Stimulated activated naive CD4-positive, alpha-beta T cell treated with Interleukin-2 at 50 U/mL for 16 hours (primary cell): ENCODE data around the gene NUDT22.

Experiments
- DNase-seq: peaks from one replicate; lab custom pipeline; 2025; lab: John Stamatoyannopoulos, UW

NUDT22 gene, protein sequence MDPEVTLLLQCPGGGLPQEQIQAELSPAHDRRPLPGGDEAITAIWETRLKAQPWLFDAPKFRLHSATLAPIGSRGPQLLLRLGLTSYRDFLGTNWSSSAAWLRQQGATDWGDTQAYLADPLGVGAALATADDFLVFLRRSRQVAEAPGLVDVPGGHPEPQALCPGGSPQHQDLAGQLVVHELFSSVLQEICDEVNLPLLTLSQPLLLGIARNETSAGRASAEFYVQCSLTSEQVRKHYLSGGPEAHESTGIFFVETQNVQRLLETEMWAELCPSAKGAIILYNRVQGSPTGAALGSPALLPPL

DNA sequence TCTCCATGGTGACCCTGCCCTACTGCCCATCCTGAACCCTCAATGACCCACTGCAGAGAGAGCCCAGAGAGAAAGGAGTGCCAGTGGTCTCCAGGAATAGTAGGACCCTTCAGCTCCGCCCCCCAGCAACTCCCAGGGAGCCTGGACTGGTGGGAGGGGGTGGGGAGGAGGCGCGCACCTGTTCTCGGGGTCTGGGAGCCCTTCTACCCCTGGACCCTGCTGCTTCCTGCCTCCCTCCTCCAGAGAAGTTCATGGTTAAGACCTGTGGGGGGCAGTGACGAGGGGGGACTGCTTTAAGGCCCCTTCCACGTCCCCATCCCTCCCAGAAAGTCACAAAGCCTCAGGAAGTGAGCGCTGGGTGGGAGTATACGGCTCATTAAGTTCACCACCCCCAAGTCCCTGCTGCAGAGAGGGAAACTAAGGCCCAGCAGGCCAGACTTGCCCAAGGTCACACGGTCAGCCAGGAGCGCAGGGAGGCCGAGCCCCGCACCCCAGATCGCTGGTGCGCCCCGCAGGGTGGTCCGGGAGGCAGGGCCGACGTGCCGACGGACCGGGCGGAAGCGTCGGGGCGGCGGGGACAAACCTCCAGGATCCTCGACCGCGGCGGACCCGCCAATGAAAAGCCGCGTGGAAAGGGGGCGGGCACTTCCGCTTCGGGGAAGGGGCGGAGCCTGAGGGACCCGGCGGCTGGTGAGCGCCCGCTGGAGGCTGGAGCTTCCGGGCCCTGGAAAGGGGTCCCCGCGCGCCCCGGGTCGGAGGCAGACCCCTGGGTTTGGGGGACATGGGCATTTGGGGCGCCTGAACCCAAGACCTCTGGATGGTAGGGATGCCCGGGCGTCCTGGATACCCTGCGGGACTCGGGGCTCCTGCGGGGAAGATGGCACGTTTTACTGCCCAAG is at the start of gene NUDT22, which contains the start of gene TRPT1:
Gene NUDT22 (plus strand): TSS at position 667 of the 899 bp plus-strand sequence. CDS start 379 bp downstream, outside the sequence.
Gene TRPT1 (minus strand): TSS at position 579 of the 899 bp plus-strand sequence. CDS start 326 bp downstream, at position 253.
- peak; percentile 89 for DNase-seq

DNA sequence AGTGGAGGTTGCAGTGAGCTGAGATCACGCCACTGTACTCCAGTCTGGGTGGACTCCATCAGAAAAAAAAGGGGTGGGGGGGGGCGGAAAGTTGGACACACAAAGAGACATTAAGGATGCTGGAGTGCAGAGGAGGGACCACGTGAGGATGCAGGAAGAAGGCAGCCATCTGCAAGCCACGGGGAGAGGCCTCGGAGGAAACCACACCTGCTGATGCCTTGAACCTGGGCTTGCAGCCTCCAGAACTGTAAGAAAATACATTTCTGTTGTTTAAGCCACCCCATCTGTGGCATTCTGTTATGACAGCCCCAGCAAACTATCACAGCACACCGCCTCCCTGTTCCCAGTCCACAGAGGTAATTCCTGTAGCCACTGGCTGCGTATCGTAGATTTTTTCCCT is 49.3 kb upstream of the NUDT22 start:
- no peak for DNase-seq

DNA sequence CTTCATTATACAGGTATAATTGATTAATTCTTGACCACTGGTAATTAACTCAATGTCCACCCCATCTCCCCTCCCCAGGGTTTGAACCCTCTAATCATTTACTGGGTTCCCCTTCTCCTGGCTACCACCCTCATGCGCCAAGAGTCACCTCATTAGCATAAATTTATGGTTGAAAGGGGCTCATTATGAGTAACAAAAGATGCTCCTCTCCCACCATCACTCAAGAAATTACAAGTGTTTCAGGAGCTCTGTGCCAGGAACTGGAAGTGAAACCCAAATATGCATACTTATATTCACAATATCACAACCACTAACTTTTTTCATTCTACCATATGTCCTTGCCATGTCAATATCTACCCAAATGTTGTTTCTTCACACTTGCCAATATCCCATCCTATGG is 47.9 kb upstream of the NUDT22 start:
- DNase-seq: no peak

DNA sequence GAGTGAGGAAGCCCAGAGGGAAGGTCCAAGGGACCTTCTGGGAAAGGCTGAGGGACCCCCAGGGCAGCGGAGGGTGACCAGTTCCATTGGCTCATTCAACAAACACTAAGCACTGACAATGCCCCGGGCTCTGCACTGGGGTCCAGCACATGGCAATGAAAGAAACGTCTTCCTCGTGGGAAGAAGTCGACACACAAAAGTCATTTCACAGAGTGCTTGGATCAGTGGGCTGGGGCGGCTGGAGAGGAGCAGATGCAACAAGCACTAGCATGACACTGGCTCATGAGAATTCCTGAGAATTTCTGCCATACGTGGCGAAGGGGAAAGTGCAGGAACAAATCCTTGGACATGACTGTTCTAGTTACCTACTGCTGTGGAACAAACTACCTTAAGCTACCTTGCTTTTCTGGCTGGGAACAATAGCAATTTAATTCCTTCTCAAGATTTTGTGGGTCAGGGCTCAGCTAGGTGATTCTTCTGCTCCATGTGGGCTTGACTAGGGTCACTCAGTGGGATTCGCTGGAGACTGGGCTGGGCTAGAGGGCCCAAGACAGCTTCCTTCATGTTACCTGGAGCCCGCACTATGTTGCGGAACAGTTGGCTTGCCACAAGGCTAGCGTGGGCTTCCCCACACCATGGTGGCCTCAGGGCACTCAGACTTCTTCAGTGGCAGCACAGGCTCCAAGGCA is 47.0 kb upstream of the NUDT22 start:
- DNase-seq: no peak

- no peak for DNase-seq
Measured at GRCh38 chr11:64180891-64181290, 45.2 kb upstream of the NUDT22 start.

DNA sequence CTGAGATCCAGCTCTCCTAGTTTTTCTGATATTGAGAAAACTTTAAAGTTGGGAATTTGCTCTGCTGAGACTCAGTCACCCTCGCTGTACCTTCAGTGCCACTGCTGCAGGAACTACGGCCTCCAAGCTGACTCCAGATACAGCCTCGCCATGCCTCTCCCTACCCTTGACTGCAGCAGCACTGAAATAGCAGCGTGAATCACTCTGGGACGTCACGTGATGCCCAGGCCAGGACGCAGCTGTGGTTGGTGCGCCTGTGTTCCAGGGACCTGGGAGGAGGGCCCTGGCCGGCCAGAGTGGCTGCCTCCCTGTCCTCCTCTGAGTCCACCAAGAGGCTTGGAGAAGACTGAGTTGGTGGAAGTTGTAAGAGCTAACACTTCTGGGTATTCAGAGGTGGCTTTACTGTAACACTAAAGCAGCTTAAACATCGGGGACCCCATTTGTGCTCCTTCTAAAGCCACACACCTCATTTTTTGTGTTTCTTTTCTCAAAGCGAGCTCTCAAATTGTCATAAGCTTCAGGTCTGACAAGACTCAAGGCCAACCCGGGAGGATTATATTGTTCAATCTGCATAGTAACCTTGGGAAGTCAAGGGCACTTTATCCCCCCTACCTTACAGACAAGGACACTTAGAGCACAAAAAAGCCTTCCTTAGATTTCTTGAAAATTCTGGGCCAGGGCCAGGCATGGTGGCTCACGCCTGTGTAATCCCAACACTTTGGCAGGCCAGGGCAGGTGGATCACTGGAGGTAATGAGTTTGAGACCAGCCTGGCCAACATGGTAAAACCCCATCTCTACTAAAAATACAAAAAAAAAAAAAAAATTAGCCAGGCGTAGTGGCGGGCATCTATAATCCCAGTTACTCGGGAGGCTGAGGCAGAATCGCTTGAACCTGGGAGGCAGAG is 44.3 kb upstream of the NUDT22 start:
- no peak for DNase-seq

- DNase-seq: no peak
Measured at GRCh38 chr11:64183890-64184289, 42.2 kb upstream of the NUDT22 start.

GRCh38 chr11:64185175-64185692 is 40.8 kb upstream of the NUDT22 start:
- peak; percentile 37 for DNase-seq

GRCh38 chr11:64185693-64186491 is 40.2 kb upstream of the NUDT22 start, which contains the start of gene STIP1:
STIP1 (plus strand) TSS chr11:64186171; CDS start chr11:64186262, 91 bp downstream.
- peak; percentile 100 for DNase-seq

- DNase-seq: no peak
Measured at GRCh38 chr11:64186492-64187165, 39.4 kb upstream of the NUDT22 start.

GRCh38 chr11:64192434-64192833 is 33.6 kb upstream of the NUDT22 start:
- no peak for DNase-seq

DNA sequence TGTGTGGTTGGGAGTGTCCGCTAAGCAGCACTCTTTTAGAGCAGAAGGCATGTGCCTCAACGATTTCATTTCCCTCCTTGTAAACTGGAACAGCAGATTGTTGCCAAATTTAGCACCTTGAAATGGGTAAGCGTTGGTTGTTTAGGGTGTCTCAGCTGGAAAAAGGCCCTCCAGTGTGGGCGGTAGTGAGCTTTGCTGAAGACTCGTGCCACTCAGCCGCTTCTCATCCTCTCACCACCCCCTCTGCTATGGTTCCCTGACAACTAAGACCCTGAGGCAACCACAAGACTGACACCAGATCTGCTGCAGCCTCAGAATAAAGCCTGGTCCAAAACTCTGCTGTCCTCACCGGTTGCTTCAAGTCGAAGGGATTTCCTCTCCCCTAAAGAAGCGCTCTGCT is 29.4 kb upstream of the NUDT22 start:
- DNase-seq: no peak

GRCh38 chr11:64198511-64198910 is 27.6 kb upstream of the NUDT22 start:
- no peak for DNase-seq

GRCh38 chr11:64201543-64201942 is 24.5 kb upstream of the NUDT22 start:
- DNase-seq: no peak

GRCh38 chr11:64202992-64203391 is 23.1 kb upstream of the NUDT22 start:
- no peak for DNase-seq

GRCh38 chr11:64203421-64204079 is 22.5 kb upstream of the NUDT22 start:
- no peak for DNase-seq

- no peak for DNase-seq
Measured at GRCh38 chr11:64204080-64204440, 22.0 kb upstream of the NUDT22 start.

DNA sequence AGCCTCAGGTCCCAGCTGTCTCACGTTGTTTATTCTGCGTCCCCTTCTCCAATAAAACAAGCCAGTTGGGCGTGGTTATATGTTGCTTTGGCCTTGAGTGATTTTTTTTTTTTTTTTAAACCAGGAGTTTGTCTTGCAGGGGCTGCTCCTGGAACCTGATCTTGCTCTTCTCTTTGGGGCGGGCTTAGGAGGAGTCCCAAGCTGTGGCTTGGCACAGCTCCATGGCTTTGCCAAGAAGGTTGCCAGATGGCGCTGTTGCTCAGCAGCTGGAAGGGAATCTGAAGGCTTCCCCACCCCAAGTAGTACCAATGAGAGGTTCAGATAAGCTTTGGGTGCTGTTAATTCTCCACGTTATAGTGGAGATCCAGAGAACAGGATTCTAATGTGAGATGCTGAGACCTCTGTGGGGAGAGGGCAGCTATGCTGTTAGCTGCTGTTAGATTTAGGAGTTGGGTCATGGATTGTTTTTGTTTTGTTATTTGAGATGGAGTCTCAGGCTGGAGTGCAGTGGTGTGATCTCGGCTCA is 21.5 kb upstream of the NUDT22 start:
- DNase-seq: peak; percentile 63
